ENCODE results near the gene TMEM8B. TPM values are rescaled to one million over a fixed set of nuclear protein-coding genes. Genes with fewer than 3 reads are reported as not detected.

TMEM8B gene
- total RNA-seq (ENCODE audit: insufficient read depth, low replicate concordance): 3.9 TPM

- peak; percentile 98 for DNase-seq (ENCODE audit: low spot score)
Measured at GRCh38 chr9:35829084-35829763, at the start of gene TMEM8B. Gene TMEM8B (plus strand): TSS chr9:35829228. CDS start chr9:35829448, 220 bp downstream.

- DNase-seq (ENCODE audit: low spot score): no peak
Measured at GRCh38 chr9:35781066-35781465, 48.0 kb upstream of the TMEM8B start.

GRCh38 chr9:35783418-35783817 lies 45.6 kb upstream of the TMEM8B start:
- no peak for DNase-seq (ENCODE audit: low spot score)

GRCh38 chr9:35789541-35789940 lies 39.5 kb upstream of the TMEM8B start:
- no peak for DNase-seq (ENCODE audit: low spot score)

- no peak for DNase-seq (ENCODE audit: low spot score)
Measured at GRCh38 chr9:35790025-35790384, 39.0 kb upstream of the TMEM8B start.

GRCh38 chr9:35790385-35791296 lies 38.4 kb upstream of the TMEM8B start:
- DNase-seq (ENCODE audit: low spot score): peak; percentile 92

- DNase-seq (ENCODE audit: low spot score): peak; percentile 38
Measured at GRCh38 chr9:35791297-35791921, 37.6 kb upstream of the TMEM8B start, which contains the start of gene NPR2. Gene NPR2 (plus strand): TSS chr9:35791591. CDS start chr9:35792409, 818 bp downstream.

- no peak for DNase-seq (ENCODE audit: low spot score)
Measured at GRCh38 chr9:35792024-35792813, 36.8 kb upstream of the TMEM8B start.

- DNase-seq (ENCODE audit: low spot score): no peak
Measured at GRCh38 chr9:35792826-35793225, 36.2 kb upstream of the TMEM8B start.

- DNase-seq (ENCODE audit: low spot score): no peak
Measured at GRCh38 chr9:35793461-35793860, 35.6 kb upstream of the TMEM8B start.

GRCh38 chr9:35795695-35796094 lies 33.3 kb upstream of the TMEM8B start:
- no peak for DNase-seq (ENCODE audit: low spot score)

GRCh38 chr9:35797311-35798109 lies 31.5 kb upstream of the TMEM8B start:
- DNase-seq (ENCODE audit: low spot score): no peak

- no peak for DNase-seq (ENCODE audit: low spot score)
Measured at GRCh38 chr9:35798658-35799374, 30.2 kb upstream of the TMEM8B start.

- no peak for DNase-seq (ENCODE audit: low spot score)
Measured at GRCh38 chr9:35800530-35800929, 28.5 kb upstream of the TMEM8B start.

- no peak for DNase-seq (ENCODE audit: low spot score)
Measured at GRCh38 chr9:35801328-35802128, 27.5 kb upstream of the TMEM8B start.

GRCh38 chr9:35806101-35806500 lies 22.9 kb upstream of the TMEM8B start:
- DNase-seq (ENCODE audit: low spot score): no peak

GRCh38 chr9:35808433-35808832 lies 20.6 kb upstream of the TMEM8B start:
- DNase-seq (ENCODE audit: low spot score): no peak

- DNase-seq (ENCODE audit: low spot score): no peak
Measured at GRCh38 chr9:35810122-35810521, 18.9 kb upstream of the TMEM8B start.

- no peak for DNase-seq (ENCODE audit: low spot score)
Measured at GRCh38 chr9:35811381-35812024, 17.5 kb upstream of the TMEM8B start.

All from umbilical cord (tissue), 2 donors.